ENCODE data around the gene ACTMAP.

The ACTMAP gene

DNA sequence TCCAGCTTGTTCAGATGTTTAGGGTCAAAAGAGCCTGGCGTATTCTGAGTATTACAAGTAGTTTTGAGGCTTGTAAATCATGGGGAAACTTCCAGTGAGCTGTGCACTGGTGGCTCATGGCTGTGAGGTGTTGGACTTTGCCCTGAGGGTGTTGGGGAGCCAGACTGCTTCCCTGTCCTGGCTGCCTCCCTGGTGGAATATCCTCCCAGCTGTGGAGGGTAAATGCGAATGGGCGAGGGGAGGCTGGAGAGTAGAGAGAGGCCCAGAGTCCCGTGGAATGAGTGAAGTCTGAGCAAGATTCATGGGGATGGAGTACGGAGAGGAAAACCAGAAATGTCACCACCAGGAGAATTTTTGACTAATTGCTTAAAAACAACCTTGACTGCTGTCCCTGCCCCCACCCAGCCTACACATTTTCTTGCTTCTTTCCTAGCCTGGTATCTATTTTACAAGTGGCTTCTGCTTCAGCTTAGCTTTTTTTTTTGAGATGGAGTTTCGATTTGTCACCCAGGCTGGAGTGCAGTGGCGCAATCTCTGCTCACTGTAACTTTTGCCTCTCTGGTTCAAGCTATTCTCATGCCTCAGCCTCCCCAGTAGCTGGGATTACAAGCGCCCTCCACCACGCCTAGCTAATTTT lies 4.5 kb upstream of the ACTMAP start:
- Histone ChIP-seq H3K79me2 (ENCODE audit: insufficient read depth, low read length) (peaks cover 63% of the 10 kb centered on the region), H3K4me2 (ENCODE audit: low read length) (peak overlapping the region; percentile 73), H3K4me3 (ENCODE audit: low read depth, low read length, poor library complexity, severe bottlenecking) (peak overlapping the region; percentile 89), H3K9me2 (ENCODE audit: low read depth, low read length) (no peaks in the 10 kb centered on the region), H3K9me3 (ENCODE audit: low read length) (no peaks in the 10 kb centered on the region), H3K27ac (ENCODE audit: low read depth, low read length, poor library complexity, severe bottlenecking) (peak overlapping the region; percentile 62), H3K4me1 (ENCODE audit: insufficient read depth, low read length, severe bottlenecking) (peaks cover 49% of the 10 kb centered on the region), H3K9ac (ENCODE audit: low read length) (peak overlapping the region; percentile 66), H4K20me1 (ENCODE audit: insufficient read depth, low read length) (no peaks in the 10 kb centered on the region), H3K36me3 (ENCODE audit: insufficient read depth, low read length) (peaks cover 76% of the 10 kb centered on the region), H3F3A (ENCODE audit: insufficient read depth, low read length) (no peaks in the 10 kb centered on the region), H2AFZ (ENCODE audit: low read length) (no peak overlapping the region), H3K27me3 (ENCODE audit: insufficient read depth, low read length) (no peaks in the 10 kb centered on the region)
- TF ChIP-seq, protein P1, sequence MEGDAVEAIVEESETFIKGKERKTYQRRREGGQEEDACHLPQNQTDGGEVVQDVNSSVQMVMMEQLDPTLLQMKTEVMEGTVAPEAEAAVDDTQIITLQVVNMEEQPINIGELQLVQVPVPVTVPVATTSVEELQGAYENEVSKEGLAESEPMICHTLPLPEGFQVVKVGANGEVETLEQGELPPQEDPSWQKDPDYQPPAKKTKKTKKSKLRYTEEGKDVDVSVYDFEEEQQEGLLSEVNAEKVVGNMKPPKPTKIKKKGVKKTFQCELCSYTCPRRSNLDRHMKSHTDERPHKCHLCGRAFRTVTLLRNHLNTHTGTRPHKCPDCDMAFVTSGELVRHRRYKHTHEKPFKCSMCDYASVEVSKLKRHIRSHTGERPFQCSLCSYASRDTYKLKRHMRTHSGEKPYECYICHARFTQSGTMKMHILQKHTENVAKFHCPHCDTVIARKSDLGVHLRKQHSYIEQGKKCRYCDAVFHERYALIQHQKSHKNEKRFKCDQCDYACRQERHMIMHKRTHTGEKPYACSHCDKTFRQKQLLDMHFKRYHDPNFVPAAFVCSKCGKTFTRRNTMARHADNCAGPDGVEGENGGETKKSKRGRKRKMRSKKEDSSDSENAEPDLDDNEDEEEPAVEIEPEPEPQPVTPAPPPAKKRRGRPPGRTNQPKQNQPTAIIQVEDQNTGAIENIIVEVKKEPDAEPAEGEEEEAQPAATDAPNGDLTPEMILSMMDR (IDR thresholded peaks at IDR 0.05; ENCODE audit: low read length): no peak
- TF ChIP-seq EZH2 (IDR thresholded peaks at IDR 0.05; ENCODE audit: borderline replicate concordance, low read length): no peak

DNA sequence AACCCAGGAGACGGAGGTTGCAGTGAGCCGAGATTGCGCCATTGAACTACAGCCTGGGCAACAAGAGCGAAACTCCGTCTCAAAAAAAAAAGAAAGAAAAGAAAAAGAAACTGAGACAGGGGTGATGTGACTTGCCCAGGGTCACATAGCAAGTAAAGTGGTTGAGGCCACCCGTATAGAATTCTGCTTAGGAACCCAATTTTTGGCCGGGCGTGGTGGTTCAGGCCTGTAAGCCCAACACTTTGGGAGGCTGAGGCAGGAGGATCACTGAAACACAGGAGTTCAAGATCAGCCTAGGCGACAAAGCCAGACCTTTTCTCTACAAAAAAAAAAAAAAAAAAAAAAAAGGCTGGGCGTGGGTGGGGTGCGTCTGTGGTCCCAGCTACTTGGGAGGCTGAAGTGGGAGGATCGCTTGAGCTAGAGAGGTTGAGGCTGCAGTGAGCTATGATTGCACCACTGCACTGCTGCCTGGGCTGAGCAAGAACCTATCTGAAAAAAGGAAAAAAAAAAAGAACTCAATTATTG lies 2.0 kb upstream of the ACTMAP start:
- Histone ChIP-seq H3K27me3 (ENCODE audit: insufficient read depth, low read length) (no peaks in the 10 kb centered on the region), H3K79me2 (ENCODE audit: insufficient read depth, low read length) (peaks cover 62% of the 10 kb centered on the region)

DNA sequence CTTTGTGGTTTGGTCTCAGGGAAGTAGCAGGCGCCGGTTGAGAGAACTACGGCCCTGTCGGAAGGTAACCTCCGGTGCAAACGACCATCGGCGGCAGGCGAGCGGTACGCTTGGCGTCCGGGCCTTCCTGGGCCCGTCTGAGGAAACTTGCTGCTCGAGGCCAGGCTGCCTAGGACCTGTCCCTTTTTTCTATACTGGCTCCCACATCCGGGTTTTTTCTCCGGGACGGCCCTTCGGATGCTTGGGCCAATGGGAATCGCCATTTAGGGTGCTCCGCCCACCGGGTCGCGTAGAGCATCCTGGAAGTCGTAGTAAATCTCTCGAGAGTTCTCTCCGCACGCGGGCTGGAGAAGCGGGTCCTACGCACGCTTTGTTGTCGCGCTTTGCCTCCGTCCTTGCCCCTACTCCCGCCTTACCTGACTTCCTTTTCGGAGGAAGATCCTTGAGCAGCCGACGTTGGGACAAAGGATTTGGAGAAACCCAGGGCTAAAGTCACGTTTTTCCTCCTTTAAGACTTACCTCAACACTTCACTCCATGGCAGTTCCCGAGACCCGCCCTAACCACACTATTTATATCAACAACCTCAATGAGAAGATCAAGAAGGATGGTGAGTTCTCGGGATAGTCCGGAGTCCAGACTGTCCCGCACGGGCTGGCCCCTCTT lies 729 bp upstream of the ACTMAP start, which contains the start of gene SNRPA:
TSS of gene SNRPA (plus strand) at position 330 of the 664 bp plus-strand sequence. CDS start at position 536, 206 bp downstream.
- H3K9ac ChIP-seq (ENCODE audit: low read length): peak within 1 kb of the TSS; percentile 98
- peak within 1 kb of the TSS; percentile 75 for H3K4me2 ChIP-seq (ENCODE audit: low read length)
- H3K9me3 ChIP-seq (ENCODE audit: low read length): no peaks in the 10 kb centered on the region
- peak within 1 kb of the TSS; percentile 89 for H3K4me3 ChIP-seq (ENCODE audit: low read depth, low read length, poor library complexity, severe bottlenecking)
- H3K27me3 ChIP-seq (ENCODE audit: insufficient read depth, low read length): no peaks in the 10 kb centered on the region
- H3K79me2 ChIP-seq (ENCODE audit: insufficient read depth, low read length): peaks cover 49% of the 10 kb centered on the region
- peaks cover 42% of the 10 kb centered on the region for H3K36me3 ChIP-seq (ENCODE audit: insufficient read depth, low read length)
- no peaks in the 10 kb centered on the region for H4K20me1 ChIP-seq (ENCODE audit: insufficient read depth, low read length)
- no peaks in the 10 kb centered on the region for H3F3A ChIP-seq (ENCODE audit: insufficient read depth, low read length)
- peak within 1 kb of the TSS; percentile 84 for H3K27ac ChIP-seq (ENCODE audit: low read depth, low read length, poor library complexity, severe bottlenecking)
- no peak within 1 kb of the TSS for H2AFZ ChIP-seq (ENCODE audit: low read length)
- no peaks in the 10 kb centered on the region for H3K9me2 ChIP-seq (ENCODE audit: low read depth, low read length)
- peaks cover 61% of the 10 kb centered on the region for H3K4me1 ChIP-seq (ENCODE audit: insufficient read depth, low read length, severe bottlenecking)
- TF ChIP-seq, protein P1 (IDR thresholded peaks at IDR 0.05; ENCODE audit: low read length): no peak
- no peak for TF ChIP-seq EZH2 (IDR thresholded peaks at IDR 0.05; ENCODE audit: borderline replicate concordance, low read length)

More for the DNA sequence above, 2.0 kb upstream of the ACTMAP start:
- Histone ChIP-seq H3K9ac (ENCODE audit: low read length) (peak overlapping the region; percentile 98), H4K20me1 (ENCODE audit: insufficient read depth, low read length) (no peaks in the 10 kb centered on the region), H3K9me2 (ENCODE audit: low read depth, low read length) (no peaks in the 10 kb centered on the region), H3K4me3 (ENCODE audit: low read depth, low read length, poor library complexity, severe bottlenecking) (peak overlapping the region; percentile 89), H3K4me1 (ENCODE audit: insufficient read depth, low read length, severe bottlenecking) (peaks cover 71% of the 10 kb centered on the region), H2AFZ (ENCODE audit: low read length) (no peak overlapping the region), H3K9me3 (ENCODE audit: low read length) (no peaks in the 10 kb centered on the region), H3F3A (ENCODE audit: insufficient read depth, low read length) (no peaks in the 10 kb centered on the region), H3K36me3 (ENCODE audit: insufficient read depth, low read length) (peaks cover 55% of the 10 kb centered on the region), H3K4me2 (ENCODE audit: low read length) (peak overlapping the region; percentile 70), H3K27ac (ENCODE audit: low read depth, low read length, poor library complexity, severe bottlenecking) (peak overlapping the region; percentile 84)
- TF ChIP-seq EZH2 (IDR thresholded peaks at IDR 0.05; ENCODE audit: borderline replicate concordance, low read length): no peak
- TF ChIP-seq, protein P1 (IDR thresholded peaks at IDR 0.05; ENCODE audit: low read length): no peak
